HEK293 (cell line): ENCODE measurements around the gene AKAP9.

Source experiments
- CTCF ChIA-PET: fragments of 350-600 bp; formaldehyde crosslinking; extraction: SDS; loops from one replicate; lab custom pipeline; 2021; ENCODE audit warnings: antibody characterized with exemption; lab: Yijun Ruan, JAX
- POLR2A ChIA-PET: fragments of 300-600 bp; formaldehyde crosslinking; extraction: SDS; loops from one replicate; lab custom pipeline; 2020; ENCODE audit warnings: antibody characterized with exemption, inconsistent platforms; lab: Yijun Ruan, JAX
- H3K27ac ChIP-seq: fragments of 200-500 bp; sonication (Bioruptor generic); 2 replicates; pipeline ENCODE4 v1.5.1; 2014; ENCODE audit warnings: low read depth, low read length, control low read depth, inconsistent platforms; ENCODE audit errors: extremely low read depth
- H3K36me3 ChIP-seq, 2 experiments: fragments of 200-500 bp in 1 of 2; sonication (Bioruptor generic) in 1 of 2; 1 replicate in 1 of 2; 2 replicates in 1 of 2; pipeline ENCODE4 v1.5.1; 2014 to 2017; ENCODE audit warnings: inconsistent platforms in 2 of 2, low read length in 2 of 2; ENCODE audit not compliant: control insufficient read depth in 2 of 2, insufficient read depth in 1 of 2
- H3K4me1 ChIP-seq: fragments of 200-500 bp; sonication (Bioruptor generic); 2 replicates; pipeline ENCODE4 v1.5.1; 2014; ENCODE audit warnings: mild to moderate bottlenecking, low read length, inconsistent platforms; ENCODE audit not compliant: control insufficient read depth, insufficient read depth
- H3K4me3 ChIP-seq: 2 replicates; pipeline ENCODE4 v1.5.1; 2011; ENCODE audit warnings: low read depth, mild to moderate bottlenecking, control low read depth, low read length, moderate library complexity
- H3K9me3 ChIP-seq: fragments of 200-500 bp; sonication (Bioruptor generic); 2 replicates; pipeline ENCODE4 v1.5.1; 2014; ENCODE audit warnings: low read depth, low read length, inconsistent platforms; ENCODE audit not compliant: control insufficient read depth, insufficient read depth
- BCL11A ChIP-seq: fragments of 450-650 bp; formaldehyde crosslinking; IDR thresholded peaks from 2 replicates; pipeline ENCODE4 v1.5.1; 2016; ENCODE audit warnings: low read depth, missing biosample characterization, missing genetic modification characterization
- GLIS2 ChIP-seq: fragments of 450-650 bp; formaldehyde crosslinking; IDR thresholded peaks from 2 replicates; pipeline ENCODE4 v1.5.1; 2016; ENCODE audit warnings: missing biosample characterization, missing genetic modification characterization
- HOXC10 ChIP-seq: sonication (generic); formaldehyde crosslinking; IDR thresholded peaks from 2 replicates; pipeline ENCODE4 v1.8.1; 2023; ENCODE audit warnings: mild to moderate bottlenecking, missing genetic modification reagents
- KLF16 ChIP-seq: fragments of 450-650 bp; formaldehyde crosslinking; IDR thresholded peaks from 2 replicates; pipeline ENCODE4 v1.5.1; 2017; ENCODE audit warnings: missing biosample characterization, missing genetic modification characterization
- OSR2 ChIP-seq: fragments of 450-650 bp; formaldehyde crosslinking; IDR thresholded peaks from 2 replicates; pipeline ENCODE4 v1.5.1; 2016; ENCODE audit warnings: missing biosample characterization, missing genetic modification characterization
- SCRT2 ChIP-seq: fragments of 450-650 bp; formaldehyde crosslinking; IDR thresholded peaks from 2 replicates; pipeline ENCODE4 v1.5.1; 2016; ENCODE audit warnings: missing biosample characterization, missing genetic modification characterization
- SP3 ChIP-seq: fragments of 450-650 bp; formaldehyde crosslinking; IDR thresholded peaks from 2 replicates; pipeline ENCODE4 v1.5.1; 2016; ENCODE audit warnings: missing biosample characterization, missing genetic modification characterization
- WT1 ChIP-seq: fragments of 450-650 bp; formaldehyde crosslinking; IDR thresholded peaks from 2 replicates; pipeline ENCODE4 v1.5.1; 2016; ENCODE audit warnings: missing biosample characterization, missing genetic modification characterization
- ZBTB1 ChIP-seq: fragments of 450-650 bp; formaldehyde crosslinking; IDR thresholded peaks from 2 replicates; pipeline ENCODE4 v1.5.1; 2016; ENCODE audit warnings: missing biosample characterization, missing genetic modification characterization
- ZBTB49 ChIP-seq: fragments of 450-650 bp; formaldehyde crosslinking; IDR thresholded peaks from 2 replicates; pipeline ENCODE4 v1.5.1; 2016; ENCODE audit warnings: missing biosample characterization, missing genetic modification characterization, low read depth
- ZBTB7A ChIP-seq: fragments of 450-650 bp; formaldehyde crosslinking; IDR thresholded peaks from 2 replicates; pipeline ENCODE4 v1.5.1; 2016; ENCODE audit warnings: low read depth, missing biosample characterization, missing genetic modification characterization
- ZNF10 ChIP-seq: fragments of 450-650 bp; formaldehyde crosslinking; IDR thresholded peaks from 2 replicates; pipeline ENCODE4 v1.5.1; 2017; ENCODE audit warnings: missing biosample characterization, missing genetic modification characterization
- ZNF18 ChIP-seq: fragments of 450-650 bp; formaldehyde crosslinking; IDR thresholded peaks from 2 replicates; pipeline ENCODE4 v1.5.1; 2016; ENCODE audit warnings: missing biosample characterization, missing genetic modification characterization
- ZNF274 ChIP-seq, 2 experiments: fragments of 200-500 bp in 1 of 2; fragments of 450-650 bp in 1 of 2; sonication (Bioruptor generic) in 1 of 2; formaldehyde crosslinking in 1 of 2; IDR thresholded peaks; 2 replicates each; pipeline versions ENCODE4 v1.5.1 to v1.6.1; 2014 to 2016; ENCODE audit warnings: borderline replicate concordance in 1 of 2, inconsistent platforms in 1 of 2, low read length in 1 of 2, missing biosample characterization in 1 of 2, missing genetic modification characterization in 1 of 2
- ZNF324 ChIP-seq: fragments of 450-650 bp; formaldehyde crosslinking; IDR thresholded peaks from 2 replicates; pipeline ENCODE4 v1.5.1; 2016; ENCODE audit warnings: missing biosample characterization, missing genetic modification characterization
- ZNF341 ChIP-seq: fragments of 450-650 bp; formaldehyde crosslinking; IDR thresholded peaks from 2 replicates; pipeline ENCODE4; 2016; ENCODE audit warnings: low read depth, missing biosample characterization, missing genetic modification characterization
- ZNF37A ChIP-seq: fragments of 450-650 bp; IDR thresholded peaks from 2 replicates; pipeline ENCODE4 v1.5.1; 2018; ENCODE audit warnings: missing biosample characterization, missing genetic modification characterization
- ZNF416 ChIP-seq: fragments of 450-650 bp; formaldehyde crosslinking; IDR thresholded peaks from 2 replicates; pipeline ENCODE4 v1.5.1; 2016; ENCODE audit warnings: missing biosample characterization, missing genetic modification characterization
- ZNF433 ChIP-seq: fragments of 450-650 bp; formaldehyde crosslinking; IDR thresholded peaks from 2 replicates; pipeline ENCODE4 v1.5.1; 2016; ENCODE audit warnings: missing biosample characterization, missing genetic modification characterization, low read depth
- ZNF514 ChIP-seq: fragments of 450-650 bp; formaldehyde crosslinking; IDR thresholded peaks from 2 replicates; pipeline ENCODE4 v1.5.1; 2016; ENCODE audit warnings: missing biosample characterization, missing genetic modification characterization
- ZNF521 ChIP-seq: fragments of 450-650 bp; formaldehyde crosslinking; IDR thresholded peaks from 2 replicates; pipeline ENCODE4 v1.5.1; 2017; ENCODE audit warnings: missing biosample characterization, mild to moderate bottlenecking, missing genetic modification characterization
- ZNF549 ChIP-seq: fragments of 450-650 bp; IDR thresholded peaks from 2 replicates; pipeline ENCODE4 v1.5.1; 2018; ENCODE audit warnings: missing biosample characterization, missing genetic modification characterization, mild to moderate bottlenecking, inconsistent platforms, moderate library complexity
- ZNF580 ChIP-seq: fragments of 450-650 bp; formaldehyde crosslinking; IDR thresholded peaks from 2 replicates; pipeline ENCODE4 v1.5.1; 2016; ENCODE audit warnings: missing biosample characterization, missing genetic modification characterization
- ZNF623 ChIP-seq: fragments of 450-650 bp; formaldehyde crosslinking; IDR thresholded peaks from 2 replicates; pipeline ENCODE4 v1.5.1; 2016; ENCODE audit warnings: missing biosample characterization, missing genetic modification characterization
- ZNF626 ChIP-seq: fragments of 450-650 bp; sonication (Bioruptor Pico); formaldehyde crosslinking; IDR thresholded peaks from 2 replicates; pipeline ENCODE4 v1.5.1; 2018; ENCODE audit warnings: missing biosample characterization, missing genetic modification characterization, inconsistent platforms
- ZNF629 ChIP-seq: fragments of 450-650 bp; formaldehyde crosslinking; IDR thresholded peaks from 2 replicates; pipeline ENCODE4 v1.5.1; 2017; ENCODE audit warnings: missing biosample characterization, missing genetic modification characterization
- ZNF639 ChIP-seq: fragments of 450-650 bp; formaldehyde crosslinking; IDR thresholded peaks from 2 replicates; pipeline ENCODE4 v1.5.1; 2016; ENCODE audit warnings: missing biosample characterization, missing genetic modification characterization
- ZNF704 ChIP-seq: fragments of 450-650 bp; formaldehyde crosslinking; IDR thresholded peaks from 2 replicates; pipeline ENCODE4 v1.5.1; 2016; ENCODE audit warnings: missing biosample characterization, missing genetic modification characterization
- ZNF768 ChIP-seq: fragments of 450-650 bp; formaldehyde crosslinking; IDR thresholded peaks from 2 replicates; pipeline ENCODE4 v1.5.1; 2018; ENCODE audit warnings: missing biosample characterization, mild to moderate bottlenecking, missing genetic modification characterization
- ZNF785 ChIP-seq: fragments of 450-650 bp; formaldehyde crosslinking; IDR thresholded peaks from 2 replicates; pipeline ENCODE4 v1.5.1; 2016; ENCODE audit warnings: missing biosample characterization, missing genetic modification characterization
- ZNF791 ChIP-seq: fragments of 450-650 bp; formaldehyde crosslinking; IDR thresholded peaks from 2 replicates; pipeline ENCODE4 v1.5.1; 2016; ENCODE audit warnings: missing biosample characterization, missing genetic modification characterization

AKAP9 gene

GRCh38 chr7:91940572-91941341 lies at the start of gene AKAP9:
TSS of gene AKAP9 (plus strand) at chr7:91940862. CDS start at chr7:91941100, 238 bp downstream.
- Histone ChIP-seq H3K4me3 (peak within 1 kb of the TSS; percentile 61), H3K36me3 (no peaks in the 10 kb centered on the region), H3K4me1 (peaks cover 7% of the 10 kb centered on the region; the same call in 1 of the 2 replicates), H3K9me3 (no peaks in the 10 kb centered on the region), H3K27ac (peak within 1 kb of the TSS; percentile 89)
- POLR2A ChIA-PET, result interaction anchor here (0.6 to 3.0 kb wide), 8 partner anchors 8 to 506 kb away, joined by 3 to 10 read pairs (median 4); partner anchors contain the start of genes CYP51A1, GATAD1 and MTERF1
- CTCF ChIA-PET, result interaction anchor here (0.6 to 4.3 kb wide), 5 partner anchors 42 to 507 kb away, joined by 3 to 30 read pairs (median 4); partner anchors contain the start of genes GATAD1 and MTERF1
- 0 out of 2 replicates have a peak, but pooled peaks have one; percentile 17 for TF ChIP-seq ZBTB7A (tag by site-specific recombination)
- TF ChIP-seq ZNF521 (tag by site-specific recombination), result no peak
- TF ChIP-seq ZBTB1 (tag by site-specific recombination), result no peak
- no peak for TF ChIP-seq ZNF626
- no peak for TF ChIP-seq ZNF623
- no peak for TF ChIP-seq ZNF785
- TF ChIP-seq KLF16, result peak; percentile 80
- TF ChIP-seq SCRT2, result peak; percentile 72
- TF ChIP-seq ZNF791 (tag by site-specific recombination), result no peak
- no peak for TF ChIP-seq ZNF639
- TF ChIP-seq ZNF433, result no peak
- TF ChIP-seq SP3, result peak; percentile 78
- TF ChIP-seq ZBTB49, result no peak
- peak; percentile 35; the same call in 1 of the 2 replicates for TF ChIP-seq ZNF629 (tag by site-specific recombination)
- TF ChIP-seq ZNF416 (tag by site-specific recombination), result no peak
- TF ChIP-seq ZNF37A (tag by site-specific recombination), result no peak
- no peak for TF ChIP-seq ZNF768 (tag by site-specific recombination)
- TF ChIP-seq ZNF580 (tag by site-specific recombination), result no peak
- TF ChIP-seq ZNF10 (tag by site-specific recombination), result no peak
- TF ChIP-seq ZNF514 (tag by site-specific recombination), result no peak
- peak; percentile 51; the same call in 1 of the 2 replicates for TF ChIP-seq ZNF324
- peak; percentile 25; the same call in 1 of the 2 replicates for TF ChIP-seq BCL11A (tag by site-specific recombination)
- no peak for TF ChIP-seq ZNF704 (tag by site-specific recombination)
- TF ChIP-seq ZNF341, result peak; percentile 95
- peak; percentile 41; the same call in 1 of the 2 replicates for TF ChIP-seq WT1
- no peak for TF ChIP-seq ZNF18 (tag by site-specific recombination)
- peak; percentile 88 for TF ChIP-seq GLIS2 (tag by site-specific recombination)
- TF ChIP-seq ZNF274 (IDR thresholded peaks at IDR 0.05; ENCODE audit: low read length), result no peak
- TF ChIP-seq ZNF274 (tag by site-specific recombination; IDR thresholded peaks at IDR 0.05; ENCODE audit: borderline replicate concordance), result no peak
- TF ChIP-seq ZNF549, result no peak
- no peak for TF ChIP-seq OSR2 (tag by site-specific recombination)
- no peak for TF ChIP-seq HOXC10
